Stimulated activated CD8-positive, alpha-beta memory T cell treated with anti-CD3 and anti-CD28 coated beads, Interleukin-15, amount 100 ng/mL, for 24 hours (primary cell): ENCODE measurements around the gene ZSWIM5.
"Not testable (repeated sequence)": the region's sequence is repeated elsewhere in the genome, so short reads cannot be mapped to it uniquely, and the experiment has no call there.

Experiments used
- DNase-seq: peaks from one replicate; pipeline ENCODE4 v3.0.0-alpha.2; 2020; ENCODE audit warnings: low read depth

The ZSWIM5 gene

DNA sequence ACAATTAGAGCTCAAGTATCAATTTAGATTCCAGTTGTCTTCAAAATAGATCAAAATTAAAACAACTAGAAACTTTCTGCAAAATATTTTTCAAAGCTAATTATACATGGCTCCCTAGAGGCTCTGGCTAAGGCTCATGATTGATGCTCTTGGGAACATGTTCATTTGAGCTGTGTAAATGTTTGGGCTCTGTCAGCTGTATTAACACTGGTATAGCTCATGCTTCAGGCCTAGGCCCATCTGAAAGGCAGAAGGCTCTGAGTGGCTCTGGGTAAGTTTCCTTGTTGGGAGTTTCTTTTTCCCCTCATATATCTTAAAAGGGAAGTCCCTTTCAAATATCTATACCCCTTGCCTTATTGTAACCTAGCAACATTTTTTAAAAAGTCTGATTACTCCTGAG, 113.1 kb downstream of the ZSWIM5 start:
- no peak for DNase-seq

DNA sequence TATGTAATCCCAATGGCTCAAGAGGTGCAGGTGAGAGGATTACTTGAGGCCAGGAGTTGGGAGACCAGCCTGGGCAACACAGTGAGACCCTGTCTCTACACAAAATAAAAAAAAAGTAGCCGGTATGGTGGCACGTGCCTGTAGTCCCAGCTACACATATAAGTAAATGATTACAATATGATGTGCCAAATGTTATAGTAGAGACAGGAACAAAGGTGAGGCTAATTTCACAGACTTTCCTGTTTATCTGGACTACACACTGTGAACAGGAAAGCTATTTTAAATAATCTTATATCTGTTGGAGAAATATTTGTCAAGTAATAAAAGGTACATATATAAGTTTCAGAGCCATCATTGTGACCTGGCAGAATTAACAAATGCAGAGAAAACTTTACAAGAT, 116.7 kb downstream of the ZSWIM5 start:
- no peak for DNase-seq

DNA sequence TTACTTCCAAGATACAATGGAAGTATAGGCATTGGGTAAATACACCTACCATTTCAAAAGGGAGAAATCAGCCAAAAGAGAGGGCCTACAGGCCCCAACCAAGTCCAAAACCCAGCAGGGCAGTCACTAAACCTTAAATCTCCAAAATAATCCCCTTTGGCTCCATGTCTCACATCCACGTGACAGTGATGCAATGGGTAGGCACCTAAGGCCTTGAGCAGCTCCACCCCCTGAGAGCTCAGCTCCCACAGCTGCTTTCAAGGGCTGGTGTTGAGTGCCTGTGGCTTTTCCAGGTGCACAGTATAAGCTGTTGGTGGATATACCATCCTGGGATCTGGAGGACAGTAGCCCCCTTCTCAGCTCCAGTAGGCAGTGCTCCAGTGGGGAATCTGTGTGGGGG, 121.8 kb downstream of the ZSWIM5 start:
- DNase-seq = no peak

DNA sequence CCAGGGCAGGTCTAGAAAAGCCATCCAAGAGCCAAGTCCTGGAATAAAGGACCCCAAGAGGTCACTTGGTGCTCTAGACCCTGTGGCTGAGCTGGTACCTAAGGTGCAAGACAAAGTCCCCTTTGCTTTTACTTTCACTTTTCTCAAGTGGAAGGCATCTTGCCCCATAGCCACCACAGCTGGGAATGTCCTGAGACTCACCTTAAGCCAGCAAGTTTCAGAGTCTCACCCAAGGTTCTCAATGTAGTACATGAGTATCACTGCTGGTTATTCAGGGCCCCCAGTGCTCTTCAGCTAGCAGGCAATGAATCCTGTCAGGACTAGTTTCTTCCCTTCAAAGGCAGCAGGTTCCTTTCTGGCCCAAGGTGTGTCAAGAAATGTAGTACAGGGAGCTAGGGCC, 126.9 kb downstream of the ZSWIM5 start:
- no peak for DNase-seq

DNA sequence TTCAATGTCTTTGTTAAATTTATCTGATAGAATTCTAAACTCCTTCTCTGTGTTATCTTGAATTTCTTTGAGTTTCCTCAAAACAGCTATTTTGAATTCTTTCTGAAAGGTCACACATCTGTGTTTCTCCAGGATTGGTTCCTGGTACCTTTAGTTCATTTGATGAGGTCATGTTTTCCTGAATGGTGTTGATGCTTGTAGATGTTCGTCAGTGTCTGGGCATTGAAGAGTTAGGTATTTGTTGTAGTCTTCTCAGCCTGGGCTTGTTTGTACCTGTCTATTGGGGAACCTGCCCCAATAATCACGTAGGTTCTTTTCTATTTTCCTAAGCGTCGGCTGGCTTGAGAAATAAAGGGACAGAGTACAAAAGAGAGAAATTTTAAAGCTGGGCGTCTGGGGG, 129.4 kb downstream of the ZSWIM5 start:
- not testable (repeated sequence) for DNase-seq

DNA sequence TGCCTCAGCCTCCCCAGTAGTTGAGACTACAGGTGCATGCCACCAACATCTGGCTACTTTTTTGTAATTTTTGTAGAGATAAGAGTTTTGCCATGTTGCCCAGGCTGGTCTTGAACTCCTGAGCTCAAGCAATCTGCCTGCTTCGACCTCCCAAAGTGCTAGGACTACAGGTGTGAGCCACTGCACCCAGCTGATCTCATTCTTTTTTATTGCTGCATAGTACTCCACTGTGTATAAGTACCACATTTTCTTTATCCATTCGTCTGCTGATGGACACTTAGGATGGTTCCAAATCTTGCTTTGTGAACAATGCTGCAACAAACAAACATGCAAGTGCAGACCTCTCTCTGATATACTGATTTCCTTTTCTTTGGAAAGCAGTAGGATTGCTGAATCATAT, 134.8 kb downstream of the ZSWIM5 start:
- DNase-seq = no peak

DNA sequence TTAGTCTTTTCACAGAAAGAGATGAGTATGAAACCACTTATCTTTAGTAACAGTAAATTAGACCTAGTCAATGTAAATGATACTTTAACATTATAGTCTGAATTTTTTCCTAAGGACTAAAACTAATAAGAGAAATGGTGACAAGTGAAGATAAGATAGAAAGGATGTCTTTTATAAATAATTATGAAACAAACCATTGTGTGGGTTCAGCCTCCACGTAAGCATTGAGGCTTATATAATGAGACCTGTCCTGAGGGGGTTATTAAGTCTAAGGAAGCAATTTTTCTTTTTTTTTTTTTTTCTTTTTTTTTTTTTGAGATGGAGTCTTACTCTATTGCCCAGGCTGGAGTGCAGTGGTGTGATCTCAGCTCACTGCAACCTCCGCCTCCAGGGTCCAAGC, 138.6 kb downstream of the ZSWIM5 start:
- no peak for DNase-seq

DNA sequence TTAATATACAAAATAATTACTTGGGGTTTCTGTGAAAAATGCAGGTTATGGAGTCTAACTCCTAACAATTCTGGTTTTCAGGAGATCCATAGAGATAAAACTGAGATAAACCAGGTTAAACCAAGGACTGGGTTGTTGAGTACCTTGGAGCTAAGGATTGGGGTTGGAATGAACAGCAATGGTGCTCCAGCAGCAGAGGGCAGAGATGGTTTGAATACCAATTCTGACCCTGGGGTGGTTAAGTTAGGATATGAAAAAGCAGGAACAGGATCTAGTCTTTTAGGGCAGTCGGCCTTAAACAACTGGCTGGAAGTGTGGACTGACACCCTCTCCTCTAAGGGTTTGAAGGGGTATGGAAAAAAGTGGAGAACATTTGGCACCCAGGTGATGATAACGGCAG, 141.3 kb downstream of the ZSWIM5 start:
- no peak for DNase-seq

DNA sequence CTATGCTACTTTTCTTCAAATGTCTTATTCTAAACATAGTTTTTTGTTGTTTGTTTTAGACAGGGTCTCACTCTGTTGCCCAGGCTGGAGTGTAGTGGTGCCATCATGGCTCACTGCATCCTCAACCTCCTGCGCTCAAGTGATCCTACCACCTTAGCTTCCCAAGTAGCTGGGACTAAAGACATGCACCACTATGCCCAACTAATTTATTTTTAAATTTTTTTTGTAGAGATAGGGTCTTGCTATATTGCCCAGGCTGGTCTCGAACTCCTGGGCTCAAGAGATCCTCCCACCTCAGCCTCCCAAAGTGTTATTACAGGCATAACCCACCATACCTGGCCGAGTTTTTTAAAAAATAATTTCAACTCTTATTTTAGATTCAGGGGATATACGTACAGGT, 143.9 kb downstream of the ZSWIM5 start:
- DNase-seq = not testable (repeated sequence)

DNA sequence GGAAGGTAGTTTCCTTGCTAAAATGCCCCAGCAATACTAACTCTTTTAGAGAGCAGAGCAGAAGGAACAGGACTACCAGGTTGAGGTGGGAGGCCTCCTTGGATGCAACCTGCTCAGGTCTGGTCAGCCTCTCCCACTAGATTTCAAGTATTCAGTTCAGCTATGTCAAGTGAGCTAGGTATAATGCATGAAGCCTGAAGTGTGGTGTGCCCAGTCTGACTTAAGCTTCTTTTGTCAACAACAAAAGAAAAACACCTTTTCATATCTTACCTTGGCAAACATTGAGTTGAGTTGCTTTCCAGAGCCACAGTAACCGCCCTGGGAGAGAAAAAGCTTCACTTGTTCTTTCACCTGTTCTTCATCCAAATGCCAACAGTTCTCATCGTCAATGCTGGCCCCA, 146.6 kb downstream of the ZSWIM5 start:
- no peak for DNase-seq

DNA sequence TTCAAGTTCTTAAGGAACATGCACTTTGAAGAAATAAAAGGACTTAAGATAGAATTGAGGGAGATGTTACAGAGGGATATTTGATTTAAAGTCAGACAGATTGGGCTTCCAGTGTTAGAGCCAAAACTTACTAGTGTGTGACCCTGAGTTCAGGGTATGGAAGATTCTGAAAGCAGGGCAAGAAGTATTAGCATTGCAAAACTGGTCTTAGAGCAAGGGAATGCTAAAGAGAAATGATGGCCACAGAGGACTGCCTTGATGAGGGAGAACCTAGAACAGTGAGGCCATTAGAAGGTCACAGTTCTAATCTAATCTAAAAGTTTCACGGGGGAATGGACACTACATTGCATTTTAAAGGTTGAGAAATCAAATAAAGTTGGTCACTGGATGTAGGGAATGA, 148.9 kb downstream of the ZSWIM5 start:
- no peak for DNase-seq

DNA sequence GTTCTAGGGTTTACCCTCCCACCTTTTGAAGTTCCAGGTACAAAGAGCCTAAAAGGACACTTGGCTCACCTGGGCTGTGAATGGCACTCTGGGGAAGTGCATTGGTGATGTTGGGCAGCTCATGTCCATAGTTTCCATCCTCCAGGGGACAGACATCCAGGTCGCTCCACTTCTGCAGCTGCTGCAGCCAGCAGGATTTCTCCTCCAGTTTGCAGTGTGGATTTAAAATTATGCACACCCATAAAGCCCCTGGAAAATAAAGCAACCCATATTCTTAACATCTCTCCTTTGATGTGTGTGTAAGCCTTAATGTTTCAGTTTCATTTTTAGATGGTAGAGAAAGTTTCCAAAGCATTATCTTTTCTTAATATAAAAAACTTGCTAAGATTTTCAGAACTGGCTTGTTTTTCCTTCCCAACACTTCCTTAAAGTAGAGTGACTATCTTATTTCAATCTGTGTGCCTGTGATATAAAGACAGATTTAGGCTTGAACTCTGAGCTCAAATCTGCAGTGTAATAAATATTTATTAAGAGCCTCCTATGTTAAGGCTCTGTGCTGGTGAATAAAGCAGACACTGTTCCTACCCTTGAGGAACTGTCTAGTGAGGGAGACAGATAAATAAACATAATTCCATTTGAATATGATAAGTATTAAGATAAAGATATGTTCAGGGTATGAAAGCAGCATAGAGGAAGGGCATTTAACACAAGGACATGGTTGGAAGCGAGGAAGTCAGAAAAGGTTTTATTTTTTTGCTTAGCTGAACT, 155.2 kb downstream of the ZSWIM5 start:
- no peak for DNase-seq

DNA sequence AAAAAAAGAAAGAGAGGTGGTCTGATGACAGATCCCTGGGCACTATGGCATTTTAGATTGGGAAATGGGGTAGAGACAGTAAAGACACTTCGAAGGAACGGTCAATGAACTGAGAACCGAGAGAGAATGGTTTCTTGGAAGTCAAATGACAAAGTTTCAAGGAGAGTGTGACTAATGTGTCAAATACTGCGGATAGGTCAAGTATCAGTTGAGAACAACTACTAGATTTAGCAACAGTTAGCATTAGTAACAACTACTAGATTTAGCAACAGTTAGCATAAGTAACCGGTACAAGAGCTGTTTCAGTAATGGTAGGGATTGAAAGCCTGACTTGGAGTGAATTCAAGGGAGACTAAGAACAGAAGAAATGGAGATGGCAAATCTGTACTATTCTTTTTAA, 159.4 kb downstream of the ZSWIM5 start:
- DNase-seq = no peak

DNA sequence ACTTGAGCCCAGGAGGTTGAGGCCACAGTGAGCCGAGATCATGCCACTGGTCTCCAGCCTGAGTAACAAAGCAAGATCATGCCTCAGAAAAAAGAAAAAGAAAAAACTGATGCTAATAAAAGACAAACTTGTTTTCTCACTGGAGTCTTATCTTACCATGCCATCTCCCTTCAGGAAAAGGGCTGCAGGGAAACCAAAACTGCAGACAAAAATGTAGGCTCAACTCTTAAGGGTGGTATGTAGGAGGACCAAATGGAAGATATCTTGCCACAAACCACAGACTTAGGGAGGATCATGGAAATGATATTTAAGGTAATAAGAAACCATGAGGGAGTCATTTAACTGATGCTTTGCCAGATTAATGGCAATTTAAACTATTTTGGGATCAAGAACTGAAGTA, 161.5 kb downstream of the ZSWIM5 start:
- DNase-seq = no peak

DNA sequence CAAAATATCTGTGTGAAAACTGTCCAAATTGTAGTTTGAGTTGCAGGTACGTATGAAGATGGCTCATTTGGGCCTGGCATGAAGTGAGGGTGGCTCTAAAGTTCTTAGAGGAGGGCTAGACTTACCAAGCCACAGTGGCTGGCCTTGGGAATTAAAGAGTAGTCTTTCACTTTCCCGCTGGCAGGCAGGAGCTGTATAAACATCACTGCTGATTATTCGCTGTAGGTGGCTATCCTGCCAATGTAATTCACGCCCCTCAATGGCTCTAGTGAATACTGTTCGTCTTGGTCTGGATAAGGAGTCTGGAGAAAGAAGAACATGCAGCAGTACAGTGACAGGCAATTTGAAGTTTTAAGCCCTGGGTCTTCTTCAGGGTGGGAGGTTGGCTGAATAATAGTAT, 163.3 kb downstream of the ZSWIM5 start:
- no peak for DNase-seq

DNA sequence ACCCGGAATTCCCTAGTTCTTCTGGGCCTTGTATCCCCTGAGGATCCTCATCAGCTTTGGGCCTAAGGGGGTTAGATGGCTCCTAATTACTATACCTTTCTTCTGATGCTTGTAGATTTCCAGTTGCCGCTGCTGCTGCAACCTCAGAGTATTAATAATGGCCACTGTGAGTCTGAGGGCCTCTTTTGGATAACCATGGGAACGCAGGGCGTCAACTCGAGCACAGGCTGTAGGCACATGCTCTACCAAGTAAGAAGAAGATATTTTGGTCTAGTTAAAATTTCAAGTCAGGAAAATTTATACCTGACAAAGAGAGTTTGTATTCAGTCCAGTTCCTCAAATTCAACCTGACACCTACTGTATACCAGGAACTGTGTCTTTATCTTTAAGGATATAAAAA, 166.1 kb downstream of the ZSWIM5 start:
- no peak for DNase-seq

DNA sequence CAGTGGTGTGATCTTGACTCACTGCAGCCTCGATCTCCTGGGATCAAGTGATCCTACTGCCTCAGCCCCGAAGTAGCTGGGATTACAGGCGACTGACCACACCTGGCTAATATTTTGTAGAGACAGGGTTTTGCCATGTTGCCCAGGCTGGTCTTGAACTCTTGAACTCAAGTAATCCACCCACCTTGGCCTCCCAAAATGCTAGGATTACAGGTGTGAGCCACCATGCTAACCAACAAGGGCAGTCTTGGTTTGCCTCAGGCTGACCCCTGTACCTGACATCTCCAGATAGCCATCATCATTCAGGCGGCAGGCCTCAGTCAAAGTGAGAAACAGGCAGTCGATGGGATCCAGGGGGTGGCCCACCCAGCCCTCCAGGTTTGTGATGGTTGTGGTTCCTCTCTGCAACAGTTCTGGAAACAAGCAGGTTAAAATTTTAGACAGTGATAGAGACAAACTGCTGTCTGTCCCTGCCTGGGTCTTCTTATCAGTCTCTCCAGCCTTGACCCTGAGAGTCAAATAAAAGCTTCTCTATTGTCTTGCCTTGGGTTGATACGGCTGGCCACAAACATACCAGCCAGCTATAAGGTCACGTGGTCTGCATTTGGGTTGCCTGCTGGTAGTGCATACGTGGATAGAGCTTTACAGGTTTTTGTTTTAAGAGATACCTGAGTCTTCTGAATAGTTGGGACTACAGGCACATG, 167.6 kb downstream of the ZSWIM5 start:
- no peak for DNase-seq

DNA sequence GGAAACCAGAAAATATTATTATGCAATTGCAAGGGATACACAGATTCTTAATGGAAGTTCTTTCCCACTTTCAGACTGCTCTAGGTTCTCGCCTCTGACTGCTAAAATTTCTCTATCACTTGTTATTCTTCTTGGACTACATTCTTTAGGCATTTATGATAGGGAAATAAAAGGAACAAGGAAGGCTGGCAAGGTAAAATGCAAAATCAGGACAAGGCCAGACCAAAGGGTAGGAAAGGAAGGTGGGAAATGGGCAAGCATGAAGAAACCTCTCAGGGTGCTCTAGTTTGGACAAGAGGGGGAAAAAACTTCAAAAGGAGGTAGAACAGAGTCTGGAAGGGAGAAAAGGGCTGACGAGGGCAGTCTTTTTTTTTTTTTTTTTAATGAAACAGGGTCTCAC, 168.2 kb downstream of the ZSWIM5 start:
- no peak for DNase-seq

DNA sequence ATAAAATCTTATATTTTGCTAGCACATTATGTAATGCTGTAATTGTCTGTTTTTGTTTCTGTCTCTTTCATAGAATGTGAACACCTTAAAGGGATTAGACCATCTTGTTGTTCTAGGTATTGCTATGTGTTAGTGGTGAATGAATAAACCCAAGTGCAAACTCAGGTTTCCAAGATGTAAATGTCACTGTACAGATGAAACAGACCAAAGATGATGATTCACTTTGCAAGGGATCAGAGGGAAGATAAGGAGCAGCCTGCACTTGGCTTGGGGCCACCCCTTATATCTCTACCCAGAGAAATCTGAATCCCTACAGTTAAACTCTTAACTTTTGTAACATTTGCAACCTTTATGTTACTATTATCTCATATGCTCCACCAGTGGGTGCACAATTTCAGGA, 168.9 kb downstream of the ZSWIM5 start:
- DNase-seq = no peak

DNA sequence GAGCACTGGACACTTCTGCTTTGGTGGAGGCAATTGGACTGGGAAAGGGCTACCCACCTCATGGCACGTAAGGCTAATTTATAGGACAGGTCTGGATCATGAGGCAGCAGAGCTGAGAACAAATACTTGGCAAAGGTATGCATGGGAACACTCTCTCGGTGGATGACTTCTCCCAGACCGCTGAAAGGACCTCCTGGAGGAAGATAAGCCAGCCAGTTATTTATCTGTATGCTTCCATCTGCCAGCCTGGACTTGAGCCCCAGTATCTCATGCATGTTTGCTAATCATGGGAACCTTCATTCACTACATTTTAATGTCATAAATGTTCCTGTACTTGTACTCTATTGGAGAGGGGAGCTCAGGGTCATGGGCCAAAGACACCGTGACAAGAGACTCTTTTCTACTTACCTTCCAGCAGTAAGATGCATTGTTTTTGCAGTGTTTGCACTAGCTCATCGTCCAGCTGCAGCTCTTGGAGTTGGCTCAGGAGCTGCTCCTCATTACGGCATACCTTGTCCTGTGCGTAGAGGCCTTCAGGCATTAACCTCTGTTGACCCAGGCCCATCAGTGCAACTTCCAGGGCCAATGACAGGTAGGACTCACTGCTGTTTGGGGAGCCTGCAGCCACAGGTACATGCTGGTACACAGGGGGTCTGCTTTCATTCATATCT, 170.6 kb downstream of the ZSWIM5 start:
- no peak for DNase-seq

DNA sequence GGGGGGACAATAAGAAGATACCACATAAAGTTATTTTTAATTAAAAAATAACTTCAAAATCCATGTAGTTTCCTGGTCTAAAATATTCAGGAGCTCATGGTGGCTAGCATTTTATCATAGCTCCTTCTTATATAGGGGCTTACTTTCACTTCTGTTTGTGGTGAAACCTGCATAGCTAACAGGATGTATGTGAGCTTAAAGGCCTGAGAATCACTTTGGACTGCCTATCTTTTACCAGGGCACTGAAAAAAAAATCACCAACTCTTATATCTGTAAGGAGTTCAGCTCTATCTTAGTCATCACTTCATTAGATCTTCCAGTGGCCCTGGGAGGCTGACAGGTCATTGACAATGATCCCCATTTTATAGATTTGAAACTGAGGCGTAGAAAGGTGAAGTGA, 173.0 kb downstream of the ZSWIM5 start:
- no peak for DNase-seq

DNA sequence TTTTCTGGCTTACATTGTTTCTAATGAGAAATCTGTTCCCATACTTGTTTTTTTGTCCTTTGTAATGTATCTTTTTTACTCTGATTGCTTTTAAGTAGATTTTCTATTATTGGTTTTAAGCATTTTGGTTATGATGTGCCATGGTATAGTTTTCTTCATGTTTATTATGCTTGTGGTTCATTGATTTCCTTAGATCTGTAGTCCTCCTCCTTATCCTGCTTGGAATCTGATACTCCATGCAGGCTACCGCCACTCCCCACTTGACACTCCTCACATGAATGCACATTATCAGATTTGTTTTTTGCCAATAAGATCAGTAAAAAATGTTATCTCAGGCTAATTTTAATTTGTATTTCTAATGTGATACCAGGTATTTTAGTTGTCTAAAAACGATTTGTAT, 173.6 kb downstream of the ZSWIM5 start:
- DNase-seq = no peak

DNA sequence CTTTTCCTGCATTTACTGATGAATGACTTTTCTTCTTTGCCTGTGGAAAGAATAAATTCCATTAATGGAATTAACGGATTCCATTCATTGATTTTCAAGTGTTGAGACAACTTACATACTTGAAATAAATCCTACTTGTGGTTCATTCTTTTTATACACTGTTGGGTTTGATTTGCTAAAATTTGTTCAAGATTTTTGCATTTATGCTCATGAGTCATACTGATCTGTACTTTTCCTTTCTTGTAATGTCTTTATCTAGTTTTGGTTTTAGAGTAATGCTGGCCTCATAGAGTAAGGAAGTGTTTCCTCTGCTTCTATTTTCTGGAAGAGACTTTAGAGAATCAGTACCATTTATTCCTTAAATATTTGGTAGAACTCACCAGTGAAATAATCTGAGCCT, 180.0 kb downstream of the ZSWIM5 start:
- no peak for DNase-seq
